Uterus (tissue), 2 donors: ENCODE results near the gene TTPAL.

Experiments
- CTCF ChIP-seq, 4 experiments: fragments of 200-600 bp in 2 of 4; fragments of 450-650 bp in 2 of 4; sonication (generic) in 2 of 4; IDR thresholded peaks; one replicate each; pipeline ENCODE4 v1.5.1; 2016 to 2019; ENCODE audit warnings: antibody characterized with exemption in 4 of 4, mild to moderate bottlenecking in 2 of 4, moderate library complexity in 1 of 4
- POLR2A ChIP-seq, 2 donors: fragments of 450-650 bp; IDR thresholded peaks; one replicate each; pipeline ENCODE4 v1.6.1; 2016; ENCODE audit warnings: antibody characterized with exemption in 2 of 2, mild to moderate bottlenecking in 1 of 2, moderate library complexity in 1 of 2

GRCh38 chr20:44437497-44437896 is 38.2 kb upstream of the TTPAL start:
- TF ChIP-seq CTCF (IDR thresholded peaks at IDR 0.05) (no peak), POLR2A (IDR thresholded peaks at IDR 0.05) (no peak)
